ENCODE data around the gene OR10H3. TPM values are rescaled to one million over a fixed set of nuclear protein-coding genes. Genes with fewer than 3 reads are reported as not detected.

The OR10H3 gene
- total RNA-seq, 1 donor from 2014 or later: not detected

- Mint-ChIP-seq H3K4me3 (ENCODE audit: unreplicated experiment) (no peak overlapping the region), H3K4me1 (ENCODE audit: unreplicated experiment) (no peaks in the 10 kb centered on the region), H3K9me3 (ENCODE audit: unreplicated experiment) (peaks cover 63% of the 10 kb centered on the region), H3K27ac (ENCODE audit: unreplicated experiment) (no peak overlapping the region), H3K27me3 (ENCODE audit: unreplicated experiment) (peaks cover 22% of the 10 kb centered on the region), H3K36me3 (ENCODE audit: low read depth, unreplicated experiment) (peaks cover 35% of the 10 kb centered on the region)
- no peak for TF ChIP-seq CTCF (IDR thresholded peaks at IDR 0.05; ENCODE audit: unreplicated experiment)
- no peak for DNase-seq (ENCODE audit: low spot score)
Observed at GRCh38 chr19:15775249-15775648, 37.5 kb downstream of the OR10H3 start.

GRCh38 chr19:15776264-15776663 lies 38.5 kb downstream of the OR10H3 start:
- H3K27me3 Mint-ChIP-seq (ENCODE audit: unreplicated experiment): peaks cover 22% of the 10 kb centered on the region
- TF ChIP-seq CTCF (IDR thresholded peaks at IDR 0.05; ENCODE audit: unreplicated experiment): no peak
- DNase-seq (ENCODE audit: low spot score): no peak
- no peak overlapping the region for H3K4me3 Mint-ChIP-seq (ENCODE audit: unreplicated experiment)
- no peaks in the 10 kb centered on the region for H3K4me1 Mint-ChIP-seq (ENCODE audit: unreplicated experiment)
- H3K9me3 Mint-ChIP-seq (ENCODE audit: unreplicated experiment): peaks cover 68% of the 10 kb centered on the region
- peaks cover 35% of the 10 kb centered on the region for H3K36me3 Mint-ChIP-seq (ENCODE audit: low read depth, unreplicated experiment)
- no peak overlapping the region for H3K27ac Mint-ChIP-seq (ENCODE audit: unreplicated experiment)

GRCh38 chr19:15776991-15777970 lies 39.5 kb downstream of the OR10H3 start:
- peaks cover 66% of the 10 kb centered on the region for H3K9me3 Mint-ChIP-seq (ENCODE audit: unreplicated experiment)
- no peak for TF ChIP-seq CTCF (IDR thresholded peaks at IDR 0.05; ENCODE audit: unreplicated experiment)
- no peaks in the 10 kb centered on the region for H3K4me1 Mint-ChIP-seq (ENCODE audit: unreplicated experiment)
- H3K27me3 Mint-ChIP-seq (ENCODE audit: unreplicated experiment): peaks cover 26% of the 10 kb centered on the region
- DNase-seq (ENCODE audit: low spot score): no peak
- peak overlapping the region; percentile 48 for H3K27ac Mint-ChIP-seq (ENCODE audit: unreplicated experiment)
- peak overlapping the region; percentile 51 for H3K4me3 Mint-ChIP-seq (ENCODE audit: unreplicated experiment)
- H3K36me3 Mint-ChIP-seq (ENCODE audit: low read depth, unreplicated experiment): peaks cover 35% of the 10 kb centered on the region

- TF ChIP-seq CTCF (IDR thresholded peaks at IDR 0.05; ENCODE audit: unreplicated experiment): no peak
- Mint-ChIP-seq H3K27ac (ENCODE audit: unreplicated experiment) (no peak overlapping the region), H3K4me3 (ENCODE audit: unreplicated experiment) (no peak overlapping the region), H3K4me1 (ENCODE audit: unreplicated experiment) (no peaks in the 10 kb centered on the region), H3K9me3 (ENCODE audit: unreplicated experiment) (peaks cover 53% of the 10 kb centered on the region), H3K36me3 (ENCODE audit: low read depth, unreplicated experiment) (peaks cover 23% of the 10 kb centered on the region), H3K27me3 (ENCODE audit: unreplicated experiment) (peaks cover 24% of the 10 kb centered on the region)
- DNase-seq (ENCODE audit: low spot score): no peak
Observed at GRCh38 chr19:15779756-15780476, 42.1 kb downstream of the OR10H3 start.

All from endothelial cell (in vitro differentiated cells).